H1 (cell line): Measurements from ENCODE around the gene QRICH2. TPM values are rescaled to one million over a fixed set of nuclear protein-coding genes. Genes with fewer than 3 reads are reported as not detected.

Experiments used
- CTCF ChIA-PET: fragments of 300-600 bp; sonication (Branson Sonifier 250); formaldehyde crosslinking; loops from one replicate; lab custom pipeline; 2021; ENCODE audit not compliant: partially characterized antibody; lab: Charles Lee
- POLR2A ChIA-PET: fragments of 300-600 bp; sonication (Branson Sonifier 250); formaldehyde crosslinking; loops from one replicate; lab custom pipeline; 2021; ENCODE audit warnings: inconsistent platforms; ENCODE audit not compliant: partially characterized antibody; lab: Charles Lee
- DNase-seq, 2 experiments: peaks; one replicate each; pipeline versions ENCODE4 v3.0.0 to v3.0.0-alpha.2; 2010 to 2022; ENCODE audit warnings: low spot score in 2 of 2, low read depth in 1 of 2, mixed read lengths in 1 of 2
- FAIRE-seq: peaks from 2 replicates; lab custom pipeline; 2011; peaks lifted over from hg19 to GRCh38; lab: Jason Lieb, UNC
- H2AFZ ChIP-seq: 2 replicates; pipeline ENCODE4 v1.8.1; 2012; ENCODE audit warnings: low read length, inconsistent platforms
- H2AK5ac ChIP-seq: 2 replicates; pipeline ENCODE4 v1.6.1; 2013; ENCODE audit warnings: low read depth, low read length
- H2BK120ac ChIP-seq: replicated peaks from 2 replicates; pipeline ENCODE3; 2013; ENCODE audit warnings: low read depth, low read length, inconsistent platforms
- H2BK12ac ChIP-seq: 2 replicates; pipeline ENCODE4 v1.6.1; 2013; ENCODE audit warnings: low read depth, low read length
- H2BK15ac ChIP-seq: 2 replicates; pipeline ENCODE4 v1.6.1; 2013; ENCODE audit warnings: low read length
- H2BK20ac ChIP-seq: 2 replicates; pipeline ENCODE4 v1.6.1; 2013; ENCODE audit warnings: low read length
- H2BK5ac ChIP-seq: 2 replicates; pipeline ENCODE4 v1.6.1; 2013; ENCODE audit warnings: low read depth, low read length
- H3K14ac ChIP-seq: 2 replicates; pipeline ENCODE4 v1.6.1; 2013; ENCODE audit warnings: inconsistent platforms; ENCODE audit not compliant: insufficient read length
- H3K18ac ChIP-seq: 2 replicates; pipeline ENCODE4 v1.6.1; 2013; ENCODE audit warnings: low read length; ENCODE audit errors: extremely low read depth
- H3K23ac ChIP-seq: 2 replicates; pipeline ENCODE4 v1.6.1; 2013; ENCODE audit warnings: inconsistent platforms; ENCODE audit not compliant: insufficient read length
- H3K23me2 ChIP-seq: 2 replicates; pipeline ENCODE4 v1.6.1; 2013; ENCODE audit warnings: low read depth, low read length
- H3K27ac ChIP-seq: 2 replicates; pipeline ENCODE4 v1.6.1; 2011; ENCODE audit warnings: low read depth, low read length, inconsistent platforms
- H3K27me3 ChIP-seq, 4 experiments: replicated peaks in 1 of 4; 1 replicate in 1 of 4; 2 replicates in 3 of 4; pipeline versions ENCODE4 v1.6.1 to v1.8.1; 2011 to 2013; ENCODE audit warnings: low read length in 3 of 4, mild to moderate bottlenecking in 3 of 4, inconsistent platforms in 2 of 4, mixed read lengths in 2 of 4, moderate library complexity in 1 of 4; ENCODE audit not compliant: control insufficient read depth in 3 of 4, insufficient read depth in 3 of 4; ENCODE audit errors: extremely low read depth in 1 of 4
- H3K36me3 ChIP-seq, 4 experiments: 2 replicates each; pipeline versions ENCODE4 v1.6.1 to v1.8.1; 2011 to 2013; ENCODE audit warnings: mild to moderate bottlenecking in 4 of 4, low read length in 3 of 4, moderate library complexity in 2 of 4, control low read depth in 1 of 4, inconsistent platforms in 1 of 4; ENCODE audit not compliant: insufficient read depth in 4 of 4, control insufficient read depth in 2 of 4
- H3K4ac ChIP-seq: replicated peaks from 2 replicates; pipeline ENCODE3; 2013; ENCODE audit warnings: low read length, low read depth, mixed read lengths, inconsistent platforms; ENCODE audit not compliant: insufficient read length
- H3K4me1 ChIP-seq, 4 experiments: replicated peaks in 1 of 4; 1 replicate in 1 of 4; 2 replicates in 3 of 4; pipeline versions ENCODE4 v1.6.1 to v1.8.1; 2011 to 2013; ENCODE audit warnings: low read length in 3 of 4, inconsistent platforms in 2 of 4, mixed read lengths in 1 of 4; ENCODE audit not compliant: insufficient read depth in 4 of 4, control insufficient read depth in 3 of 4
- H3K4me2 ChIP-seq, 2 experiments: 2 replicates each; pipeline versions ENCODE4 v1.6.1 to v1.8.1; 2011 to 2013; ENCODE audit warnings: low read depth in 2 of 2, low read length in 2 of 2, control low read depth in 1 of 2, inconsistent platforms in 1 of 2, mild to moderate bottlenecking in 1 of 2; ENCODE audit not compliant: insufficient read depth in 1 of 2
- H3K4me3 ChIP-seq, 4 experiments: fragments of 200-600, 300-600 bp in 1 of 4; sonication (generic), shearing (Covaris generic), sonication (Bioruptor Twin) in 1 of 4; 2 replicates each; pipeline versions ENCODE4 v1.5.1 to v1.8.1; 2011 to 2016; ENCODE audit warnings: low read length in 4 of 4, low read depth in 3 of 4, control low read depth in 2 of 4, inconsistent platforms in 2 of 4, mild to moderate bottlenecking in 2 of 4, mixed read lengths in 1 of 4, moderate library complexity in 1 of 4; ENCODE audit not compliant: insufficient read depth in 2 of 4; ENCODE audit errors: extremely low read depth in 1 of 4
- H3K56ac ChIP-seq: replicated peaks from 2 replicates; pipeline ENCODE3; 2013; ENCODE audit warnings: low read depth, mild to moderate bottlenecking, mixed read lengths, low read length, inconsistent platforms; ENCODE audit not compliant: insufficient read length
- H3K79me1 ChIP-seq: 2 replicates; pipeline ENCODE4 v1.6.1; 2013; ENCODE audit warnings: low read depth, low read length, control low read depth
- H3K79me2 ChIP-seq, 2 experiments: 2 replicates each; pipeline versions ENCODE4 v1.6.1 to v1.8.1; 2012 to 2013; ENCODE audit warnings: low read length in 2 of 2, mild to moderate bottlenecking in 2 of 2, inconsistent platforms in 1 of 2; ENCODE audit not compliant: insufficient read depth in 2 of 2, control insufficient read depth in 1 of 2
- H3K9ac ChIP-seq, 4 experiments: replicated peaks in 1 of 4; 1 replicate in 1 of 4; 2 replicates in 3 of 4; pipeline versions ENCODE4 v1.6.1 to v1.8.1; 2011 to 2013; ENCODE audit warnings: low read depth in 3 of 4, low read length in 3 of 4, control low read depth in 2 of 4, mild to moderate bottlenecking in 2 of 4, moderate library complexity in 2 of 4, inconsistent platforms in 1 of 4; ENCODE audit errors: extremely low read depth in 1 of 4
- H3K9me3 ChIP-seq, 2 experiments: 2 replicates each; pipeline versions ENCODE4 v1.6.1 to v1.8.1; 2012 to 2013; ENCODE audit warnings: mild to moderate bottlenecking in 2 of 2, moderate library complexity in 2 of 2, control low read depth in 1 of 2, inconsistent platforms in 1 of 2, low read depth in 1 of 2, low read length in 1 of 2, mixed read lengths in 1 of 2; ENCODE audit not compliant: insufficient read depth in 2 of 2
- H4K20me1 ChIP-seq, 2 experiments: replicated peaks in 1 of 2; 2 replicates each; pipeline versions ENCODE3 to v1.8.1; 2011 to 2013; ENCODE audit warnings: inconsistent platforms in 2 of 2, low read length in 2 of 2, mild to moderate bottlenecking in 1 of 2; ENCODE audit not compliant: insufficient read depth in 2 of 2, control insufficient read depth in 1 of 2
- H4K5ac ChIP-seq: 2 replicates; pipeline ENCODE4 v1.6.1; 2013; ENCODE audit warnings: low read length, low read depth, mixed read lengths, inconsistent platforms; ENCODE audit not compliant: insufficient read length
- H4K8ac ChIP-seq: 2 replicates; pipeline ENCODE4 v1.8.0; 2013; ENCODE audit warnings: mild to moderate bottlenecking, moderate library complexity, low read length, inconsistent platforms; ENCODE audit not compliant: insufficient read depth; ENCODE audit errors: extremely low read depth
- H4K91ac ChIP-seq: replicated peaks from 2 replicates; pipeline ENCODE3; 2013; ENCODE audit warnings: low read length, mixed read lengths, inconsistent platforms; ENCODE audit not compliant: insufficient read length
- NANOG ChIP-seq: IDR thresholded peaks from 2 replicates; pipeline ENCODE4 v1.6.1; 2011; ENCODE audit warnings: low read length, low read depth, mild to moderate bottlenecking, inconsistent platforms; ENCODE audit not compliant: insufficient read depth, poor library complexity, severe bottlenecking
- POLR2AphosphoS5 ChIP-seq: IDR thresholded peaks from 2 replicates; pipeline ENCODE4 v1.6.1; 2011; ENCODE audit warnings: low read depth, low read length
- WGBS, 2 experiments: shearing (Covaris generic) in 1 of 2; methylation state at CpG; one replicate each; pipeline versions ENCODE4 v1.1.6 to v1.1.7; 2013 to 2015; ENCODE audit warnings: low lambda C conversion rate in 2 of 2, mixed read lengths in 2 of 2, inconsistent platforms in 1 of 2, low coverage in 1 of 2, missing lambda C conversion rate in 1 of 2; ENCODE audit not compliant: insufficient replicate concordance in 2 of 2, insufficient coverage in 1 of 2, insufficient read length in 1 of 2; ENCODE audit errors: extremely low coverage in 1 of 2, missing lambda C conversion rate in 1 of 2; 5-methylcytosine and 5-hydroxymethylcytosine counted together
- polyA plus RNA-seq, 7 experiments: library from polyadenylated mRNA; depleted of rRNA in 3 of 7; stranded (reverse) in 5 of 7; unstranded in 2 of 7; fragments of >200 nt in 5 of 7; fragments of 200-250 nt in 2 of 7; gene quantifications; 1 replicate in 5 of 7; 2 replicates in 1 of 7; 4 replicates in 1 of 7; pipeline versions ENCODE4 v1.2.1 to v1.2.3, GENCODE V29; 2011 to 2013; ENCODE audit warnings: missing spikeins in 2 of 7, mixed read lengths in 2 of 7
- total RNA-seq: library from RNA; stranded (reverse); fragmentation: NEBNext Ultra II Directional; extraction: Animal tissue kit (Norgen Biotek cat#: 25700); gene quantifications from 2 replicates; pipeline ENCODE4 v1.2.1, GENCODE V29; 2021
- TF ChIP-seq, protein P1 (sequence below): IDR thresholded peaks from 2 replicates; pipeline ENCODE4 v1.6.1; 2012; ENCODE audit warnings: inconsistent platforms
- TF ChIP-seq, protein P2 (sequence below), 3 experiments: IDR thresholded peaks; 1 replicate in 2 of 3; 2 replicates in 1 of 3; pipeline versions ENCODE4 v1.5.1 to v1.6.1; 2011; ENCODE audit warnings: low read length in 3 of 3, mild to moderate bottlenecking in 3 of 3, inconsistent platforms in 2 of 3, low read depth in 1 of 3, moderate library complexity in 1 of 3; ENCODE audit not compliant: insufficient read depth in 1 of 3; ENCODE audit errors: control extremely low read depth in 1 of 3

QRICH2 gene
- total and polyA plus RNA-seq, 2 of the 8 experiments (the other 6 are each of a cell fraction or from before 2014, with no cell fraction given), result 2.8 to 3.8 TPM

DNA sequence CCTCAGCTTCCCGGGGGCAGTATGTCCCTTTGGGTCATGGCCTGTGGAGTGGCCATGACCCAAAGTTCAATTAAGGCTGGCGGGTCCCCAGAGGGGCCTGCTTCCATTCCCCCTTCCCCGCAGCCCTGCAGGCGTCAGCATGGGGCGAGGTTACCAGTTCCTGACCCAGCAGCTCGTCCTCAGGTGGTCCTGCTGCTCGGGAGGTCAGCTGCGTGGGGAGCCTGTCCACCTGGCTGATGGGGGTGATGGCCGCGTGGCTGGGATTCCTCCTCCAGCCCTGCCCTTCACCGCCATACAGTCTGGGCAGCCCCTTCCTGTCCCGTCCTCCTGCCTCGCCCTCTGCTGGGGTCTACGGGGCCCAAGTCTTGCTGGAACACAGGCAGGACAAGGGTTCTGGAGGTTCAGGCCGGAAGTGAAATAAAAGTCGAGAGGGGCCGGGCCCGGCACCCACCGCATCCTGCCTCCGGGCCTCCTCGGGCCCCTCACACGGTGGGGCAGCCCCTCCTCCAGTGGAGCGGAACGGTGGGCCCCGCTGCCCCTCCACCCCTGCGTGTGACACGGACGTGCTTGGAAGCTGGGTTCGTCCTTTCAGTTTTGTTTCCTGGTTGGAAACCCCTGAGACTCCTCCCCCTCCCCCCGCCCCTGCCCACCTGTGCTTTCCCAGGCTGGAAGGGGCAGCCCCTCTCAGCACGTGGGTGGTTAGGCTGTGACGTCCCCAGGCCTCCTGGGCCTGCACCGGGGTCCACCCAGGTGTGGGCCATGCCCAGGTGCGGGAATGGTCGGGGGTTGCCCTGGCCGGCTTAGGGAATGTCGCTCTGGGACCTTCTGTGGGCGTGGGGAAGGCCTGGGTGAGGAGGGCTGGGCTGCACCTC, 36.2 kb downstream of the QRICH2 start:
- WGBS, 2 experiments, result 74% methylated on average over 25 of the region's 38 CpGs; no CpG with 5 or more reads in 1 of the 2 experiments
- H4K8ac ChIP-seq, result peak overlapping the region; percentile 81
- TF ChIP-seq, protein P1, sequence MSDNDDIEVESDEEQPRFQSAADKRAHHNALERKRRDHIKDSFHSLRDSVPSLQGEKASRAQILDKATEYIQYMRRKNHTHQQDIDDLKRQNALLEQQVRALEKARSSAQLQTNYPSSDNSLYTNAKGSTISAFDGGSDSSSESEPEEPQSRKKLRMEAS, result peak; percentile 64
- no peak for TF ChIP-seq NANOG
- TF ChIP-seq, protein P2, sequence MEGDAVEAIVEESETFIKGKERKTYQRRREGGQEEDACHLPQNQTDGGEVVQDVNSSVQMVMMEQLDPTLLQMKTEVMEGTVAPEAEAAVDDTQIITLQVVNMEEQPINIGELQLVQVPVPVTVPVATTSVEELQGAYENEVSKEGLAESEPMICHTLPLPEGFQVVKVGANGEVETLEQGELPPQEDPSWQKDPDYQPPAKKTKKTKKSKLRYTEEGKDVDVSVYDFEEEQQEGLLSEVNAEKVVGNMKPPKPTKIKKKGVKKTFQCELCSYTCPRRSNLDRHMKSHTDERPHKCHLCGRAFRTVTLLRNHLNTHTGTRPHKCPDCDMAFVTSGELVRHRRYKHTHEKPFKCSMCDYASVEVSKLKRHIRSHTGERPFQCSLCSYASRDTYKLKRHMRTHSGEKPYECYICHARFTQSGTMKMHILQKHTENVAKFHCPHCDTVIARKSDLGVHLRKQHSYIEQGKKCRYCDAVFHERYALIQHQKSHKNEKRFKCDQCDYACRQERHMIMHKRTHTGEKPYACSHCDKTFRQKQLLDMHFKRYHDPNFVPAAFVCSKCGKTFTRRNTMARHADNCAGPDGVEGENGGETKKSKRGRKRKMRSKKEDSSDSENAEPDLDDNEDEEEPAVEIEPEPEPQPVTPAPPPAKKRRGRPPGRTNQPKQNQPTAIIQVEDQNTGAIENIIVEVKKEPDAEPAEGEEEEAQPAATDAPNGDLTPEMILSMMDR (IDR thresholded peaks at IDR 0.05; ENCODE audit: control extremely low read depth in 1 of 3, insufficient read depth in 1 of 3, low read depth in 1 of 3, low read length in 3 of 3), result peak in 2 of 3 experiments; percentile 4 to 23; a peak in 1 of 4 replicates
- TF ChIP-seq POLR2AphosphoS5, result peak; percentile 50
- H3K23ac ChIP-seq, result no peak overlapping the region
- H2BK15ac ChIP-seq, result peak overlapping the region; percentile 82
- no peaks in the 10 kb centered on the region for H3K36me3 ChIP-seq
- peak overlapping the region in 1 of 2 experiments; percentile 28; a peak in 1 of 4 replicates for H3K4me2 ChIP-seq
- H2BK120ac ChIP-seq, result no peak overlapping the region
- peak overlapping the region; percentile 43; the same call in 1 of the 2 replicates for H2BK12ac ChIP-seq
- H4K91ac ChIP-seq, result peak overlapping the region; percentile 91
- H3K9me3 ChIP-seq, result no peaks in the 10 kb centered on the region
- no peaks in the 10 kb centered on the region for H4K20me1 ChIP-seq
- H2BK20ac ChIP-seq, result no peak overlapping the region
- peaks cover 2% of the 10 kb centered on the region; the same call in 1 of the 2 replicates for H3K79me1 ChIP-seq
- H4K5ac ChIP-seq, result peak overlapping the region; percentile 0
- ChIA-PET CTCF (interaction anchor here (0.6 to 6.2 kb wide), 14 partner anchors 9 to 411 kb away, joined by 3 to 63 read pairs (median 3); partner anchors contain the start of gene RNF157), POLR2A (interaction anchor here (1.2 to 3.1 kb wide), 7 partner anchors 10 to 187 kb away, joined by 4 to 12 read pairs (median 5); no protein-coding TSS in a partner anchor)
- no peak for FAIRE-seq
- peaks cover under 1 to 16% of the 10 kb centered on the region in 2 experiments; a peak in 3 of 4 replicates for H3K79me2 ChIP-seq
- H3K23me2 ChIP-seq, result no peaks in the 10 kb centered on the region
- peak overlapping the region; percentile 97 for H3K4ac ChIP-seq
- no peak overlapping the region for H2AFZ ChIP-seq
- H3K56ac ChIP-seq, result no peak overlapping the region
- H3K14ac ChIP-seq, result no peak overlapping the region
- peak overlapping the region; percentile 78 for H3K18ac ChIP-seq
- H3K27me3 ChIP-seq, result no peaks in the 10 kb centered on the region
- no peak overlapping the region for H3K4me3 ChIP-seq
- H3K27ac ChIP-seq, result peak overlapping the region; percentile 43
- peak overlapping the region; percentile 58; the same call in 1 of the 2 replicates for H2BK5ac ChIP-seq
- no peak overlapping the region for H2AK5ac ChIP-seq
- H3K9ac ChIP-seq, result peak overlapping the region in 1 of 4 experiments; percentile 34; a peak in 1 of 7 replicates
- peaks cover 5 to 23% (median 17%) of the 10 kb centered on the region in 4 experiments for H3K4me1 ChIP-seq
- peak in 1 of 2 experiments; percentile 67 for DNase-seq
